ENCODE results near the gene GPR34.

Gene GPR34

DNA sequence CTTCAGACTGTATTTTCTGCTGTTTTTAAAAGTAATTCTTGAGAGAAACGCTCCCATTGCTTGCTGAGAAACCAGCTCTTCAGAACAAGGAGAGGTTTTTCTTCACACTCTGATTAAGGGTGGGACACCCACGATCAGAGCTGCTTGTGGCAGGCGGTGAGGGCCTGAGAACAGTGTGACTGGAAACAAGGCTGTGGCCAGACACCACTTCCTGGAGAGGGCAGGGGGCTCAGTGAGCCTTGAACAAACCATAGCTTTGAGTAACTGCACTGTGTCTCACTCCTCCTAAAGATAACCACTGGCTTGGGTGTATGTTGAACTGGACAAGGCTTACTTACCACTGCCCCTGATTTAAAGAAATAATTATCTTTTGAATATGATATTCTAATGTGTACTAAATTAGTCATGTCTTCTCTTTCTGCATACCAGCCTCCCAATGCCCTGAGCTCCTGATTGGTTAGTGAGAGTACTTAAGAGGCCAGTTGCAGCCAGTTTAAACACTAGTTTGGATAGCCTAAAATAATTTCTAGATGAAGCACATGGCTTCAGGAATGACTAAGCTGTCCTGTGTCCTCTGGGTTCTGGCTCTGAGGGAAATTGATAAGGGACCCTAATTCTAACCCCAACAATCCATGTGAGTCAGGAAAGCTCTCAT is 31.5 kb downstream of the GPR34 start:
- DNase-seq (ENCODE audit: low read depth): peak; percentile 80
- TF ChIP-seq, protein P1, sequence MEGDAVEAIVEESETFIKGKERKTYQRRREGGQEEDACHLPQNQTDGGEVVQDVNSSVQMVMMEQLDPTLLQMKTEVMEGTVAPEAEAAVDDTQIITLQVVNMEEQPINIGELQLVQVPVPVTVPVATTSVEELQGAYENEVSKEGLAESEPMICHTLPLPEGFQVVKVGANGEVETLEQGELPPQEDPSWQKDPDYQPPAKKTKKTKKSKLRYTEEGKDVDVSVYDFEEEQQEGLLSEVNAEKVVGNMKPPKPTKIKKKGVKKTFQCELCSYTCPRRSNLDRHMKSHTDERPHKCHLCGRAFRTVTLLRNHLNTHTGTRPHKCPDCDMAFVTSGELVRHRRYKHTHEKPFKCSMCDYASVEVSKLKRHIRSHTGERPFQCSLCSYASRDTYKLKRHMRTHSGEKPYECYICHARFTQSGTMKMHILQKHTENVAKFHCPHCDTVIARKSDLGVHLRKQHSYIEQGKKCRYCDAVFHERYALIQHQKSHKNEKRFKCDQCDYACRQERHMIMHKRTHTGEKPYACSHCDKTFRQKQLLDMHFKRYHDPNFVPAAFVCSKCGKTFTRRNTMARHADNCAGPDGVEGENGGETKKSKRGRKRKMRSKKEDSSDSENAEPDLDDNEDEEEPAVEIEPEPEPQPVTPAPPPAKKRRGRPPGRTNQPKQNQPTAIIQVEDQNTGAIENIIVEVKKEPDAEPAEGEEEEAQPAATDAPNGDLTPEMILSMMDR (IDR thresholded peaks at IDR 0.05; ENCODE audit: insufficient read depth, low read depth, low read length, missing control alignments): no peak
- no peak overlapping the region for H3K4me3 ChIP-seq (ENCODE audit: low read depth, low read length)

DNA sequence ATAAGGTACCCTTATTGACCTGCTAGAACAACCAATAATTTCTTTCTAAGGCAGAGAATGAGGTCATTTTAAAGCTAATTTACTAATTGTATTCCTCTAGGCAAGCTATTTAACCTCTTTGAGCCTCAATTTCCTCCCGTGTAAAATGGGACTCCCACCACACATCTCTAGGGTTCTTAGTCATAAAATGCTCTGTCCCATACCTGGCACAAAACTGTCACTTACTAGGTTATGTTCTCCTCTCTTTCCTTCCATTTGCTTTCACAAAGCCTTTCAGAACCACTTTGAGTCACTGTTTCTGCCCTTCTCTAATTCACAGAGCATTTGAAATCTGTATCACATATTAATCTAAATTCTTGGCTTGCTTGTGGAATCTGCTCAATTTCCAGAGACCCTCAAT is 32.8 kb downstream of the GPR34 start:
- TF ChIP-seq, protein P1 (IDR thresholded peaks at IDR 0.05; ENCODE audit: insufficient read depth, low read depth, low read length, missing control alignments): no peak
- DNase-seq (ENCODE audit: low read depth): peak; percentile 45
- H3K4me3 ChIP-seq (ENCODE audit: low read depth, low read length): no peak overlapping the region

DNA sequence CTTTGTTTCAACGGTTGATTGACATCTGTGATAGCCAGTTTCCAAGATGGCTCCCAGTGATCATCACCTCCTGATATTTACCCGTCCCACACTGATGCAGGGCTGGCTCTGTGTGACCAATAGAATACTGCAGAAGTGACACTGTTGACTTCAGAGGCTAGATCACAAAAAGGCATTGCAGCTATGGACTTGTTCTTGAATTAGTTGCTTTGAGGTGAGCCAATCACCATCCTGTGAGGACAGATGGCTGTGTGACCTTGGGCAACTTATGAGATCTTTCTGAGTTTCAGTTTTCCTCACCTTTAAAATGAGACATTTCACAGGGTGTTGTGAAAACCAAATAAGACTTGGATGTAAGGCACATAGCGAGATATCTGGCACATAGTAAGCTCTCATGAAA is 33.4 kb downstream of the GPR34 start:
- TF ChIP-seq, protein P1 (IDR thresholded peaks at IDR 0.05; ENCODE audit: insufficient read depth, low read depth, low read length, missing control alignments): no peak
- peak; percentile 29 for DNase-seq (ENCODE audit: low read depth)
- no peak overlapping the region for H3K4me3 ChIP-seq (ENCODE audit: low read depth, low read length)

- no peak overlapping the region for H3K4me3 ChIP-seq (ENCODE audit: low read depth, low read length)
- no peak for DNase-seq (ENCODE audit: low read depth)
- TF ChIP-seq, protein P1 (IDR thresholded peaks at IDR 0.05; ENCODE audit: insufficient read depth, low read depth, low read length, missing control alignments): no peak
These were observed 34.2 kb downstream of the GPR34 start for GRCh38 chrX:41722816-41723618.

- TF ChIP-seq, protein P1 (IDR thresholded peaks at IDR 0.05; ENCODE audit: insufficient read depth, low read depth, low read length, missing control alignments): no peak
- H3K4me3 ChIP-seq (ENCODE audit: low read depth, low read length): no peak within 1 kb of the TSS
- DNase-seq (ENCODE audit: low read depth): peak; percentile 7
These were observed 35.1 kb downstream of the GPR34 start, which contains the start of gene GPR82 for GRCh38 chrX:41723826-41724225. Gene GPR82, plus strand, starts transcription at chrX:41724181. Its CDS starts 2,846 bp downstream, at chrX:41727027.

DNA sequence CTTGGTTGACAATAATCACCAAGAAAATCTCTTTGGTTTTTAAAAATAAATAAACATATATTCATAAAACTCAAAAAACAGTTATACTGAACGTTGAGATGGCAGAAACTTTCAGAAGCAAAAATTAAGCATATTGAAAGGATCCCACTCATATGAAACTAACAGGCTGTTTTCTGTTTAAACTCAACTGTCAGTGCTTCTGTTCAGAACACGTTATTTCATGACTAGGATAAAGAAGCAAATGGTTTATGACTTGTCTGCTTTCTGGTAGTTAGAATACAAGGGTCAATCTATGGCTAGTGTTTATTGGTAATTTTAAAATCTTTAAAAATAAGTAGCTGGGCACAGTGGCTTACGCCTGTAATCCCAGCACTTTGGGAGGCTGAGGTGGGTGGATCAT is 39.4 kb downstream of the GPR34 start:
- TF ChIP-seq, protein P1 (IDR thresholded peaks at IDR 0.05; ENCODE audit: insufficient read depth, low read depth, low read length, missing control alignments): no peak

More for the DNA sequence above, 39.4 kb downstream of the GPR34 start:
- H3K4me3 ChIP-seq (ENCODE audit: low read depth, low read length): no peak overlapping the region
- DNase-seq (ENCODE audit: low read depth): no peak

All from GM12865 (cell line).